NOMO-1 treated with dmso at 0.1 percent for 144 hours (cell line): ENCODE measurements around the gene ATP6V0D1.
"Not testable (repeated sequence)": the region's sequence is repeated elsewhere in the genome, so short reads cannot be mapped to it uniquely, and the experiment has no call there.

Source experiments
- DNase-seq: peaks from one replicate; lab custom pipeline; 2025; ENCODE audit not compliant: unreplicated experiment; lab: John Stamatoyannopoulos, UW

The ATP6V0D1 gene

GRCh38 chr16:67429799-67430503 is 51.0 kb downstream of the ATP6V0D1 start:
- DNase-seq = no peak

- DNase-seq = no peak
Observed at GRCh38 chr16:67429053-67429798, 51.7 kb downstream of the ATP6V0D1 start.

- DNase-seq = peak; percentile 27
Observed at GRCh38 chr16:67428146-67428731, 52.7 kb downstream of the ATP6V0D1 start.

GRCh38 chr16:67426950-67427349 is 54.0 kb downstream of the ATP6V0D1 start:
- no peak for DNase-seq

- no peak for DNase-seq
Observed at GRCh38 chr16:67426022-67426421, 54.9 kb downstream of the ATP6V0D1 start.

GRCh38 chr16:67425580-67425979 is 55.4 kb downstream of the ATP6V0D1 start:
- DNase-seq = no peak

GRCh38 chr16:67425061-67425460 is 55.9 kb downstream of the ATP6V0D1 start:
- DNase-seq = no peak

GRCh38 chr16:67424261-67424615 is 56.7 kb downstream of the ATP6V0D1 start:
- DNase-seq = no peak

- no peak for DNase-seq
Observed at GRCh38 chr16:67423611-67424260, 57.2 kb downstream of the ATP6V0D1 start.

- no peak for DNase-seq
Observed at GRCh38 chr16:67423015-67423414, 57.9 kb downstream of the ATP6V0D1 start.

GRCh38 chr16:67421030-67421429 is 59.9 kb downstream of the ATP6V0D1 start:
- no peak for DNase-seq

- no peak for DNase-seq
Observed at GRCh38 chr16:67419931-67420330, 61.0 kb downstream of the ATP6V0D1 start.

- DNase-seq = no peak
Observed at GRCh38 chr16:67419502-67419901, 61.5 kb downstream of the ATP6V0D1 start.

GRCh38 chr16:67417333-67418061 is 63.5 kb downstream of the ATP6V0D1 start:
- no peak for DNase-seq

- DNase-seq = peak; percentile 22
Observed at GRCh38 chr16:67415872-67416793, 64.8 kb downstream of the ATP6V0D1 start, which contains the start of gene ZDHHC1. ZDHHC1 (minus strand) TSS chr16:67416477; CDS start chr16:67407775, 8,702 bp downstream.

- not testable (repeated sequence) for DNase-seq
Observed at GRCh38 chr16:67415421-67415820, 65.5 kb downstream of the ATP6V0D1 start.

- no peak for DNase-seq
Observed at GRCh38 chr16:67413978-67414911, 66.7 kb downstream of the ATP6V0D1 start.

GRCh38 chr16:67412294-67412693 is 68.7 kb downstream of the ATP6V0D1 start:
- DNase-seq = no peak

GRCh38 chr16:67411339-67411738 is 69.6 kb downstream of the ATP6V0D1 start:
- DNase-seq = no peak
